NCI-H2107 (cell line): ENCODE measurements around the gene JMJD1C.
"Not testable (repeated sequence)": the region's sequence is repeated elsewhere in the genome, so short reads cannot be mapped to it uniquely, and the experiment has no call there.

Experiments used
- DNase-seq: peaks from one replicate; lab custom pipeline; 2025; lab: John Stamatoyannopoulos, UW

Gene JMJD1C

DNA sequence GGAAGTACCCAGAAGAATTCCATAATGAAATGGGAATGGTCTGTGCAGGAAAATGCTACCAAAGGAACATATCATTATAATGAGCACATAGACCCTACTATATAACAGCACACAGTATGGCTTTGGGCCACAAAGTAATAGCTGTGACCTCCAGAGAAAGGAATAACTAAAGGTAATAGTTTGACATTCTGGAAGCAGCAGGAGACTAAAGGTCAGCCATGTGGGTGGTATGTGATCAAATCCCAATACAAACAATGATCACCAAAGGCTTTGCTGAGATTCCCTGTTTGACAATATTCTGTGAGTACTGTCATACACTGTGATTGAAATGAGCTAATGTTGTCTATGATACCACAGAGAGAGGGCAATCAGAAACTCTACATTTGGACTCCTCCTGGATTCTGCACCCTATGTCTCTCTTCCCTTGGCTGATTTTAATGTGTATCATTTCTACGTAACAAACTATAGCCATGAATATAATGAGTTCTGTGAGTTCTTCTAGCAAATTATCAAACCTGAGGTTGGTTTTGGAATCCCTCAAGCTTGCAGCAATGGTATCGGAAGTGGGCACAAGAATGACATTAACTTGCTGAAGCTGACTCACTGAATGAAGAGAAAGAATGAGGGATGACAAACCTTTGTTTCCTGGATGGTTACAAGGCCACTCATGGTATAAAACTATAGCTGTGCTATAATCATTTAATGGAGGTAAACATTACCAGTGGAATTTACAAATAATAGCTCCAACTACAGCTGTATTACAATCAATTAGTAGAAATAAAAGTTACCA is 99.6 kb downstream of the JMJD1C start:
- no peak for DNase-seq

DNA sequence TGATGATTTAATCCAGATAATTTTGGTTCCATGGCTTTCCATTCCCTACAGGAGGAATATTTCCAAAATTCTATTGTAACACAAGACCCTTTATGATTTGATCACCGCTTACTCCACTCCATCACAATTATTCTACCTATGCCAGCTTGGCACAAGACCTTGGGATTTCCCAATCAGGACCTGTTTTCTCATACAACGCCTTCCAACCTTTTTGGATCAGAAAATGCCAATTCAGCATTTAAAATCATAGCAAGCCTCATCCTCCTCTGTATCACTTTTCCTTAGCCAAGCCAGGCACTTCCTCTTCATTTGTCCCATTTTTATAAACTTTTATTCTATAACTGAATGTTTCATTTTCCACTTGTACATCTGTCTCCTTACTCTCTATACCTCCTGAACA is 100.9 kb downstream of the JMJD1C start:
- no peak for DNase-seq

DNA sequence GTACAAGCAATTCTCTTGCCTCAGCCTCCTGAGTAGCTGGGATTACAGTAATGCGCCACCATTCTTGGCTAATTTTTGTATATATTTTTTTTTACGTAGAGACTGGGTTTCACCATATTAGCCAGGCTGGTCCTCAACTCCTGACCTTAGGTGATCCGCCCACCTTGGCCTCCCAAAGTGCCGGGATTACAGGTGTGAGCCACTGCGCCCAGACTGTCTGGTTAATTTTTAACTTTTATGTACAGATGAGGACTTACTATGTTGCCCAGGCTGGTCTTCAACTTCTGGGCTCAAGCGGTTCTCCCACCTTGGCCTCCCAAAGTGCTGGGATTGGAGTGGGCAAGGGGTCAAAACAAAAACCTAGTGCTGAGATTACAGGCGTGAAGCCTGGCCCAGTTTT is 101.8 kb downstream of the JMJD1C start:
- DNase-seq = no peak

DNA sequence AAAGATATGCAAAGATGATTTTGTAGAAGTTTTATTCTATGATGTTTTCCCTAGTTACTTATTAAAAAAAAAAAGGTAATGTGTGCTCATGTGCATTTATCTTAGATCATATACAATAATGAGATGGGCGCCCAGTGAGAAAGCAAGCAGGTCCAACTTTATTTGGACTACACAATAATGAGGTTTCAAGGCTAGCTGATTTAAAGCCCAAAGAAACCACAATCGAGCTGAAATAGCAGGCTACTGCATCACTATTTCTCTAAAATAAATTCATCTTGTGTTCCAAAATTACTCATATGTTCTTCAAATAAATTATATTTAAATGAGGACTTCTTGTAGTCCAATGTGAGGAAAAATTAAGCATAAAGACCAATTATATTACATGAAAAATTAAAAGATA is 110.1 kb downstream of the JMJD1C start:
- DNase-seq = no peak

DNA sequence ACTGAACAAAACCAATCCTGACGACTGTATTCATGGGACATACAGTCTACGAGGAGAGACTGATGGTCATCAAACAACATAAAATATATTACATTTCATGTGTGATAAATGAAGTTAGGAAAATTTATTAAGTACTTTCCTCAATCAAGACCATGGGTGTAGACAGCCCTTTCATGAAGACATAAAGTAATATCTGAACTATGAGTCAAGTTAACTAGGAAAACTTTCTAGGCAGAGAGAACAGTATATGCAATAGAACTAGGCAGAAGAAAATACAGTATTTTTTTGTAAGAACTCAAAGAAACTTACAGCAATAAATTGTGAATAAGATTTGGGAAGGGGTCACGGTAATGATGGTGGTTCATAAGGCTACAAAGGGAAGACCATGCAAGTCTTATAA is 112.8 kb downstream of the JMJD1C start:
- no peak for DNase-seq

GRCh38 chr10:63348245-63348850 is 117.4 kb downstream of the JMJD1C start:
- DNase-seq = no peak

GRCh38 chr10:63346015-63346441 is 119.7 kb downstream of the JMJD1C start:
- no peak for DNase-seq

GRCh38 chr10:63344269-63344668 is 121.5 kb downstream of the JMJD1C start:
- DNase-seq = no peak

DNA sequence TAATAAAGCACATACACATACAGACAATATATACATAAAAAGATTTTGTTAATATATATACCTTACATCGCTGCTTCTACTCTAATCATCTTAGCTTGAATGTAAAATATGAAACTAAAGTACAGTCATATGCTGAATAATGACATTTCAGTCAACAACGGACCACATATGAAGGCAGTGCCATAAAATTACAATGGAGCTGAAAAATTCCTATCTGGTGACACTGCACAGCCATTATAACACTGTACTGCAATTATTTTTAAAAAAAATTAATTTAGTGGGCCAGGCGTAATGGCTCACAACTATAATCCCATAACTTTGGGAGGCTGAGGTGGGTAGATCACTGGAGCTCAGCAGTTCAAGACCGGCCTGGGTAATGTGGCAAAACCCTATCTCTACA is 122.3 kb downstream of the JMJD1C start:
- DNase-seq = no peak

GRCh38 chr10:63339640-63340039 is 126.1 kb downstream of the JMJD1C start:
- not testable (repeated sequence) for DNase-seq

- no peak for DNase-seq
These were observed 128.1 kb downstream of the JMJD1C start for GRCh38 chr10:63337455-63338251.

DNA sequence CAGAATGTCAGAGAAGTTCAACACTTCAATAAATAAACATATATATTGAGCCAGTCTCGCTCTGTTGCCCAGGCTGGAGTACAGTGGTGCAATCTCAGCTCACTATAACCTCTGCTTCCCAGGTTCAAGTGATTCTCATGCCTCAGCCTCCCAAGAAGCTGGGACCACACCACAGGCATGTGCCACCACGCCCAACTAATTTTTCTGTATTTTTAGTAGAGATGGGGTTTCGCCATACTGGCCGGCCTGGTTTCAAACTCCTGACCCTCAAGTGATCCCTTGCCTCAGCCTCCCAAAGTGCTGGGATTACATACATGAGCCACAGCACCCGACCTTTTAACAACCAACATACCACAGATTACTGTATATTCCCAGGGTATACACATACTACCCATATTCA is 134.2 kb downstream of the JMJD1C start:
- no peak for DNase-seq

DNA sequence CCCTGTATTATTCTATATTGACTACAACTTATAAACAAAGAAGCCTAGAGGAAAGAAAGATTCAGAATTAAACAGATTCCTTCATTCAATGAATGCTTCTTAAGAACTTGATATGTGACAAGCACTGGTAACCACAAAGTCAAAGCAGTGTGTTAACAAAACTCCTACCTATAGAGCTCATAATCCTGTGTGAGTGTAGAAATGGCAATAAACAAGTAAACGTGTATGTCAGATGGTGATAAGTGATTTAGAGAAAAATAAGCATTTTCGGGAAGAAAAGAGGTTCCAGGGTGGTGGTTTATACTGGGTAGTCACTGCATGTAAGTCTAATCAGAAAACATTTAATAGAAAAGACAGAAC is 141.3 kb downstream of the JMJD1C start:
- no peak for DNase-seq

DNA sequence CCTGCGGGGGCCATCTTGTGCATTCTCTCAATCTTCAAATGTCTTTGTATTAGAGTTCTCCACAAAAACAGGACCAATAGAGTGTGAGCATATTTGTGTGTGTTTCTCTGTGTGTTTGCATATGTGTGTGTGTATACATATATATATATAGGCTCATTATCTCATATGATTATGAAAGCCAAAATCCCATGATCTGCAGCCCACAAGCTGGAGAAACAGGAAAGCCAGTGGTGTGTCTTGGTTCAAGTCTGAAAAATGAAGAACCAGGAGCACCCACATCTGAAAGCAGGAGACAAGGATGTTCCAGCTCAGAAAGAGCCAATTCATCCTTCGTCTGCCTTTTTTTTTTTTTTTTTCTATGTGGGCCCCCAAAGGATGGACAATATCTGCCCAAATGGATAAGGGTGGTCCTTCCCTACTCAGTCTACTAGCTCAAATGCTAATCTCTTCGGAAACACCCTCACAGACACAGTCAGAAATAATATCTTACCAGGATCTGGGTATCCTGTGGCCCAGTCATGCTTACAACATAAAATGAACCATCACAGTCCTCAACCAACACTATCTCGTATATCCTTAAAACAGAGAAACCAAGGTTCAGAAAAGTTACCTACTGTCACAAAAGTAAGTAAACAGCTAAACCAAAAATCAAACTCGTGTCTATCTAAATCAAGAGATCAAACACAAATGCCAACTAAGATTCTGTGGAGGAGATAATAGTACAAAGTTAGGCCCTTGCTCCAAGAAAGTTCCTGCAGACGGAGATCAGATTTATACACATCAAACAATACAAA is 141.9 kb downstream of the JMJD1C start:
- DNase-seq = no peak

- no peak for DNase-seq
These were observed 145.1 kb downstream of the JMJD1C start for GRCh38 chr10:63320683-63321082.

- no peak for DNase-seq
These were observed 146.5 kb downstream of the JMJD1C start for GRCh38 chr10:63319231-63319630.

- DNase-seq = no peak
These were observed 147.3 kb downstream of the JMJD1C start for GRCh38 chr10:63318491-63318890.

GRCh38 chr10:63314020-63314419 is 151.8 kb downstream of the JMJD1C start:
- DNase-seq = no peak

- DNase-seq = no peak
These were observed 152.6 kb downstream of the JMJD1C start for GRCh38 chr10:63313066-63313717.

DNA sequence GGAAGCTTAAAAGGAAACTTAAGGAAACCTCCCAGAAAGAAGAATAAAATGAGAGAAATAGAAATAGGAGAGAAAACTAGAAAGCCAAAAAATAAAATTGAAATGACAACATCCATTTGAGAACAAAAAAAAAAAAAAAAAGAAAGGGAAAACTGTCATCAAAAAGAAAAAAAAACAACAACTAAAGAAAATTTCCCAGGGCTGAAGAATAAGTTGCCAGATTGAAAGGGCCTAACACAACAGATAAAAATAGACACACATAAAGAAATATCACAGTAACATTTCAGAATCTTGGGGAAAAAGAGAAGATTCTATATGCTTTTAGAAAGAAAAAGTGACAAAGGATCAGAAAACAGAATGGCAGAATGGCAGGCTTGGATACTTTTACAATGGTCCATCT is 157.1 kb downstream of the JMJD1C start:
- no peak for DNase-seq

GRCh38 chr10:63304146-63304545 is 161.6 kb downstream of the JMJD1C start:
- DNase-seq = no peak

- no peak for DNase-seq
These were observed 165.0 kb downstream of the JMJD1C start for GRCh38 chr10:63300801-63301200.
